Heart left ventricle (tissue), 13 donors: ENCODE measurements around the gene MBD3.

Experiments
- POLR2A ChIP-seq, 2 donors: fragments of 450-650 bp; IDR thresholded peaks; one replicate each; pipeline ENCODE4 v1.6.1; 2017; ENCODE audit warnings: antibody characterized with exemption in 2 of 2, mild to moderate bottlenecking in 2 of 2, moderate library complexity in 2 of 2
- TF ChIP-seq, protein P1 (sequence below), 12 donors: fragments of 200-600 bp; sonication (generic) in 4 of 12; IDR thresholded peaks; one replicate each; pipeline versions ENCODE4 v1.5.0 to v1.8.0; 2018 to 2022; ENCODE audit warnings: antibody characterized with exemption in 12 of 12, mild to moderate bottlenecking in 5 of 12
- donor health status: ischemic (EF 13 %, LVEDD 7.1; RV severe dilation, severe dysfunction).
- donor health status: DM: no; HTN: yes; CAD: no.
- donor health status: DM: no; HTN: no; CAD: no.
- donor health status: ischemic (EF 25% LVEDD 6.9; RV normal size, moderate dysfunction).
- donor health status: ischemic (EF 25% LVEDD 5.7; RV mildly dilated, moderate dysfunction).
- donor health status: ischemic (EF 35%, LVEDD 5.7; RV mildly dilated, moderate dysfunction).
- donor health status: nonischemic (EF 11% LVEDD 7.7; RV severe dilation, severe dysfunction).
- donor health status: DM: yes; HTN: yes; CAD: no.
- donor health status: PGD.
- donor health status: ischemic (EF 29% LVEDD 5.4; RV normal size, mild dysfunction).
- donor health status: nonischemic (EF 23%, LVEDD 6.1; RV moderate dilation, normal function).

DNA sequence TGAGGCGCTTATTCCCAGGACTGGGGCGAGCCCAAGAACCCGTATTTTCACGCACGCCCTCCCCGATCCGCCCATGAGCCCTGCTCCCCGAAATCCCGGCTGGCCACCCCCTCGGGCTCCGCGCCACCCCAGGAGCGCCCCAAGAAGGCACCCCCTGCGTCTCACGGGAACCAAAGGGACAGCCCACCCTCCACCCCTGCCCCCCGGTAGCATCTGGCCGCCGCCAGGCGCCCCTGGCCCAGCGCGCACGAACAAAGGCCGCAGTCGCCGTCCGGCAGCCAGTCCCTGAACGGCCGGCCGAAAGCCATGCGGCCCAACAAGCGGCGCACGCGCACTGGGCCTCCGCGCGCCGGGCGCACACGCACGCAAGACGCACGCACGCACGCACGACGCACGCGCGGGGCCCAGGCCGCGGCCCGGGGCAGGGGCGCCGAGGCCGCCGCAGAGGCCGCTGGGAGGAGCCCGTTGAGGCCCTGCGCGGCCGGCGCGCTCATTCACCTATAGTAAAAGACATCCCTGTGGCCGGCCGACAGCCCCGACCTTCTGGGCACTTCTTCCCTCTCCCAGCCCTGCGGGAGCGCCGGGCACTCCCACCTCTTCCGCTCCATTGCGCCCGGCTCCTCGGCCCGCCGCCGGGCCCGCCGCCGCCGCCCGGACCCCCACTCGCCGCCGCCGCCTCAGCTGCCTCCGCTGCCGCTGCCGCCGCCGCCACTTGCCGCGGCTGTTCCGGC, 476 bp downstream of the MBD3 start:
- TF ChIP-seq, protein P1, sequence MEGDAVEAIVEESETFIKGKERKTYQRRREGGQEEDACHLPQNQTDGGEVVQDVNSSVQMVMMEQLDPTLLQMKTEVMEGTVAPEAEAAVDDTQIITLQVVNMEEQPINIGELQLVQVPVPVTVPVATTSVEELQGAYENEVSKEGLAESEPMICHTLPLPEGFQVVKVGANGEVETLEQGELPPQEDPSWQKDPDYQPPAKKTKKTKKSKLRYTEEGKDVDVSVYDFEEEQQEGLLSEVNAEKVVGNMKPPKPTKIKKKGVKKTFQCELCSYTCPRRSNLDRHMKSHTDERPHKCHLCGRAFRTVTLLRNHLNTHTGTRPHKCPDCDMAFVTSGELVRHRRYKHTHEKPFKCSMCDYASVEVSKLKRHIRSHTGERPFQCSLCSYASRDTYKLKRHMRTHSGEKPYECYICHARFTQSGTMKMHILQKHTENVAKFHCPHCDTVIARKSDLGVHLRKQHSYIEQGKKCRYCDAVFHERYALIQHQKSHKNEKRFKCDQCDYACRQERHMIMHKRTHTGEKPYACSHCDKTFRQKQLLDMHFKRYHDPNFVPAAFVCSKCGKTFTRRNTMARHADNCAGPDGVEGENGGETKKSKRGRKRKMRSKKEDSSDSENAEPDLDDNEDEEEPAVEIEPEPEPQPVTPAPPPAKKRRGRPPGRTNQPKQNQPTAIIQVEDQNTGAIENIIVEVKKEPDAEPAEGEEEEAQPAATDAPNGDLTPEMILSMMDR (IDR thresholded peaks at IDR 0.05) = no peak
- TF ChIP-seq POLR2A (IDR thresholded peaks at IDR 0.05) = peak in 1 of 2 donors; percentile 74
